HG02763 (cell line): ENCODE results near the gene LARP6.
"Not testable (repeated sequence)": the region's sequence is repeated elsewhere in the genome, so short reads cannot be mapped to it uniquely, and the experiment has no call there.

Experiments
- ATAC-seq: cut with Tn5 transposase; IDR thresholded peaks from one replicate; pipeline ENCODE4 v1.9.1; 2021; ENCODE audit warnings: mild to moderate bottlenecking, moderate library complexity; ENCODE audit not compliant: unreplicated experiment

LARP6 gene

DNA sequence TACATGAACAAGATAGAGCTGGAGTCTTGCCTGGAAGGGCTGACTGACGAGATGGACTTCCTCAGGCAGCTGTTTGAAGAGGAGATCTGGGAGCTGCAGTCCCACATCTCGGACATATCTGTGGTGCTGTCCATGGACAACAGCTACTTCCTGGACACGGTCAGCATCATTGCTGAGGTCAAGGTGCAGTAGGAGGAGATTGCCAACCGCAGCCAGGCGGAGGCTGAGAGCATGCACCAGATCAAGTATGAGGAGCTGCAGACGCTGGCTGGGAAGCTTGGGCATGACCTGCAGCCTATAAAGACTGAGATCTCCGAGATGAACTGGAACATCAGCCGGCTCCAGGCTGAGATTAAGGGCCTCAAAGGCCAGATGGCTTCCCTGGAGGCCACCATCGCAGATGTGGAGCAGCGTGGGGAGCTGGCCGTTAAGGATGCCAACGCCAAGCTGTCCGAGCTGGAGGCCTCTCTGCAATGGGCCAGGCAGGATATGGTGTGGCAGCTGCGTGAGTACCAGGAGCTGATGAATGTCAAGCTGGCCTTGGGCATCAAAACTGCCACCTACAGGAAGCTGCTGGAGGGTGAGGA is 5.5 kb upstream of the LARP6 start:
- ATAC-seq = no peak

DNA sequence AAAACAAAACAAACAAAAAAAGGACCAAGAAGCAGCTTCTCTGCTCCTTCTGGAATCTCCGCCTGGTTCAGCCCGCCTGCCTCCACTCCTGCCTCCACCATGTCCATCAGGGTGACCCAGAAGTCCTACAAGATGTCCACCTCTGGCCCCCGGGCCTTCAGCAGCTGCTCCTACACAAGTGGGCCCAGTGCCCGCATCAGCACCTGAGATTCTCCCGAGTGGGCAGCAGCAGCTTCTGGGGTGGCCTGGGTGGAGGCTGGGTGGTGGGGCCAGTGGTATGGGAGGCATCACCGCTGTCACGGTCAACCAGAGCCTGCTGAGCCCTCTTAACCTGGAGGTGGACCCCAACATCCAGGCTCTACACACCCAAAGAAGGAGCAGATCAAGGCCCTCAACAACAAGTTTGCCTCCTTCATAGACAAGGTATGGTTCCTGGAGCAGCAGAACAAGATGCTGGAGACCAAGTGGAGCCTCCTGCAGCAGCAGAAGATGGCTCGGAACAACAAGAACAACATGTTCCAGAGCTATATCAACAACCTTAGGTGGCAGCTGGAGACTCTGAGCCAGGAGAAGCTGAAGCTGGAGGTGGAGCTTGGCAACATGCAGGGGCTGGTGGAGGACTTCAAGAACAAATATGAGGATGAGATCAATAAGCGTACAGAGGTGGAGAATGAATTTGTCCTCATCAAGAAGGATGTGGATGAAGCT is 4.8 kb upstream of the LARP6 start:
- not testable (repeated sequence) for ATAC-seq

DNA sequence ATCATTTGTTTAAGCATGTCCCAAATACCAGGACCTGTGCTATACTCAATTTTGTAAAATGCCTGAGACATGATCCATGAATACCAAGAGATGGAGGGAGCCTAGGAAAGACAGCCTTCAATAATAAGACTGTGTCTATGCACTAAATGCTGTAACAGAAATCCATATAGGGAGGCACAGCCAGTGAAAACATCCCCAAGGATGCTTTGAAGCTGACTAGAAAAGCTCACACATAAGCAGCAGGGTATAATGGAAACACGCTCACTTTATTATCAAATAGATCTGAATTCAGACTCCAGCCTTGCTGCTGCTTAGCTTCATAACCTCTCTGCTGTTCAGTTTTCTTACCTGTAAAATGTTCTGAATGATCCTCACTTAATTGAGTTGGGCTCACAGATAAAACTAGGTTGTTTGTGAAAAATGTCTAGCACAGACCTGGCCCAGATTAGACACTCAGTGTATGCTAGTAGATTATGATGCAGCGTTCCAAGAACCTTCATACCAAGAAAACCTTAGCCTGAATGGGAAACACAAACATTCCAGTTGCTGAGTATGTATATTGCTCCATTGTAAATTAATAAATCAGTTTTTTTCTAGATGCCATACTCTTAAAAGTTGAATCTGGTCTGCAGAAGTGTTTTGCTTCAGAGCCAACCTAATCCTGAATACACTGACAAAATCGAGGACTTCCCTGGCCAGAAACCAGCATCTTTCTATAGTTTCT is 3.8 kb upstream of the LARP6 start:
- ATAC-seq = no peak

DNA sequence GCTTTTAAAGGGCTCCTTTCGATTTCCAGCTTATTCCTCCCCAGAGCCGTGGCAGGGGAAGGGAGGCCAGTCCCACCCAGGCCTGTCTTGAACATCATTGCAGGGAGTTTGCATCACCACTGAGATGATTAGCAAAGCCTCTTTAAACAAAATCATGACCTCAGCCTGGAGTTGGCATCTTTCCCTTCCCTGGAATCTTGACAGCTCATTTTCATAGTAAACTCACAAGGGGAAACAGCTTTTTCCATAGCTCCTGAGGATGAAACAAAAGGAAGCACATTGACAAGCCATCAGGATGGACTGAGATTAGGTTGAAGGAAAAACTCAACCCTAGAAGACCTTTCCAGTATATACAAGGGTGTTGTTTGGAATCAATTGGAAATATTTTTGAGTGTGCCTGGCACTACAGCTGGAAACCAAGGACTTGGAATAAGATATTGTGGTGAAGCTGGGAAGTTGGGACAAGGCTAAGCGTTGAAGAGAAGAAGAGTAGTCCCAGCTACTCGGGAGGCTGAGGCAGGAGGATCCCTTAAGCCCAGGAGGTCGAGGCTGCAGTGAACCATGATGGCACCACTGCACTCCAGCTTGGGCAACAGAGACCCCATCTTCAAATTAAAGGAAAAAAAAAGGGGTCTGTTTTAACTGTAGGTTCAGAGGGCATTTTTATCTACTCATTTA is 3.1 kb upstream of the LARP6 start:
- ATAC-seq = no peak

DNA sequence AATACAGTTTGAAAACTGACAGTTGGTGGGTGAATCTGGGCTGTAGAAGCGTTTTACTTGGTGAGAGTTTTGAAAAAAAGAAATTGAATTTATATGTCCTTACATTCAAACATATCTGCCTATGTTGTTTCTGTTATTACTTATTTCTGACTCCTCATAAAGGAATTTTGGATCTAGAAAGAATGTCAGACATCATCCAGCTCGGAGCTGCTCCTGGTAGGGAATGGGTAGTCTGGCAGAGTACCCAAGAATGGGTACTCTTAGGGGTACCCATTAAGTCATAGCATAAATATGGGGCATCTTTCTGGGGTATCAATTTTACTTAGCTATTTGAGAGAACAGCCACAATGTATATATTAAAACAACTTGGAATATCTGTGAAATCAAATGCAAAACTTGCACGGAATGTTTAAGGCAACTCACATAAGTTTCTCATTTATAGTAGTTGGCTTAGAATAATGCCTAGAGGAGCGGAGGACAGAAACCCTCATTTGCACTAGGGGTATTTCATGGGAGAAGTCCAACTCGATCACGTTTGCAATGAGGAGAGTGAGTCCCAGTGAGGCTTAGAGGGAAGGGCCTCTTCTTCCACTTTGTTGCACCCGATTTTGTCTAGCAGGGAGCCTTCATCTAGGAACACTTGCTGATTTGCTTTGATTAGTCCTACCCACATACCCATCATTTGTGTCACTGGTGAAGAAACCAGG is 2.4 kb upstream of the LARP6 start:
- no peak for ATAC-seq

DNA sequence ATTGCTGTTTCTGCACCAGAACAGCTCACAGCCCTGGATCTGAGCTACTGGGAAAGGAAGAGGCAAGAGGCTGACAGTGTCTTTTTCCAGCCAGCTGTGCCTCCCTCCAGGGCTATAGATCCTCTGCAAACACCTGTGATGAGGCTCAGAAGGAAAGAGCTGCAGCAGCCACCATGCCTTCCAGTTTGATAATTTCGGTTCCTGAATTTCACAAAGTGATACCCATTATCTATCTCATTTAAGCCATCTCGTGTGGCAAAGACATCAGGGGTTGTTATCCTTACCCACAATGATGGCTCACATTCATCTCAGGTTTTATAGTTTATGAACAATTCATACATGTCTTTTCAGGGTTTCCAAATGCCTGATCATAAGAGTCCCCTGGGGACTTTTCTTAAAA is 1.8 kb upstream of the LARP6 start:
- ATAC-seq = no peak

DNA sequence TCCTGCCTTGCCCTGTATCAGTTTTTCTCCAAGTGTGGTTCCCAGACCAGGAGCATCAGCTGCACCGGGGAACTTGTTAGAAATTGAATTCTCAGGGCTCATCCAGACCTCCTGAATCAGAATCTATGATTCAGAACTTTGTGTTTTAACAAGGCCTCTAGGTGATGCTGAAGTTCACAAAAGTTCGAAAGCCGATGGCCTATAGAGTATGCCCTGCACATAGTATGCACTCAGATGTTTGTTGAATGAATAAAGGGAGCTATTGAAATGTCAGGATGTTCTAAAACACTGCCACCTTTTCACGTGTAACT is 664 bp upstream of the LARP6 start:
- no peak for ATAC-seq

DNA sequence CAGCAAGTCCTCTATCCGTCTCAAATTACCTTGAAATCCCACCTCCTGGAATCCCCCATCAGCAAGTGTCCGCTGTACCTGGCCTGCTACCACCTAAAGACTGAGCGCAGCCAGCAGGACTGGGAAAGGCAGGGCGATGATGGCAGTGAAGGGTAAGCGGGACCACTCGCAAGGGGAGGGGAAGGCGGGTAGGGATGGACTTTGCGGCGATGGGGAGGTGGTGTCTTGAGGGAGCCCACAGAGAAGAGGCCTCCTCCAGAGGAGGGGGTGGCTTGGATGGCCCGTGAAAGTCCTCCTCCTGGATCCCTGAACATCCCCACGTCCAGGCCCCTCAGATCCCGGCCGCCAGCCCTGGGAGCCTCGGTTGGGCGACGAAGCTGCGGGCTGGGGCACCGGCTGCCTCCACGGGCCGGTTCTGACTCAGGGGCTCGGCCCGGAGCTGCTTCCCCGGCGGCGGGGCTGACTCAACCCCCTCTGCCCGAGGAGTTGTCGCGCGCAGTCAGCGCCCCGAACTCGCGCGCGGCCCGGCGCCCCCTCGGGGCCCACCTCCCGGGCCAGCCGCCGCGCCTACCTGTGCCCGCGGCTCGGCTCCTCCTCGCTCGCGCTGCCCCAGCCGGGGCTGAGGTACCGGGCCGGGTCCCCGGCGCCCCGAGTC is 512 bp downstream of the LARP6 start:
- ATAC-seq = no peak

DNA sequence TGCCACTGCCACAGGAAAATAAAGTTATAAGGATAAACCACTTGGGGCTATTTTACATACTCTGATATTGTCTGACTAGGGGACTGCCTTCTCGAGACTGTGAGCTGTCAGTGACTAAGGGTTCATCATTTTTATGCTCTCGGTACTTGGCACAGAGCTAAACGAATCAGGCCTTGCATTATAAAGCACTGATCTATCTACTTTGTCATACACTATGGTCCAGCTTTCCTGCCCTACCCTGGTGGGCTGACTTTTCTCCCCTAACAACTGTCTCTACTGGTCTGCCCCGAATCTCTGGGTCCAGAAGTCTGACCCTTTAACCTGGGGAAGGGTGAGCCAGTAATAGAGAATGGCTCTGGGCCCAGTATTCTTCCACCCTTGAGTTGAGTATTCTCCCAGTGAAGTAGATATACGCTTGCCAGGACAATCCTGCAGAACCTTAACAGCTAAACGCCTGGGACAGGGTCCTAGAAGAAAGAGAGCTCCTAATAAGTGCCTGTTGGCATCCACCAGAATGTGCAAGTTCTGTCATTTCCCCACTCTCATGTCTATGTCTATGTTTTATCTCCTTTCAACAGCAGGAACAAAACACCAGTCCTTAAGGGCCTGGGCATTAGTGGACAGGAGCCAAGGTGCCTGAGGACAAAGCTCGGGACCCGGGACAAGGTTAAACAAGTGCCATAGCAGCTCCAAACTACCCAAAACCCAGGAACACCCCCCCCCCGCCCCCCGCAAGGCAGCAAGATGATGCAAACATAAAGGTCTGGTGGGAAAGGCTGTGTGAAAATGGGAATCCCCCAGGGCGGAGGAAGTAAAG is 1.2 kb downstream of the LARP6 start:
- ATAC-seq = no peak

DNA sequence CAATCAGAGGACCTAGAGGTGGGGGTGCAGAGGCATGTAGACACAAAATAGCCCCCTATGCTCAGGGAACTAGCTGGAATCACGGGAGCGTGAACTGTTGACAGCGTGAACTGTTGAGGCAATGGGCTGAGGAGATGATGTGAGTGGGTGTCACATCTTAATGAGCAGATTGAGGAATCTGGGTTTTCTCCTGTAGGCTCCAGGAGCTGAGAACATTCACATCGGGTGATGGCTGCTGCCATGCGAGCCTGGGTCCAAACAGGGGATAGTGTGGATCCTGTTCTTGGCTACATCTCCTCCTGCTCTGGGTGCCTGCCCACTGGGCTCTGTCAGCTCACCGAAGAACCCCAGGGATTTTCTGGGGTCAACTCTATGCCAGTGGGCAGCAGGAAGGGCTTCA is 2.1 kb downstream of the LARP6 start:
- ATAC-seq = no peak

DNA sequence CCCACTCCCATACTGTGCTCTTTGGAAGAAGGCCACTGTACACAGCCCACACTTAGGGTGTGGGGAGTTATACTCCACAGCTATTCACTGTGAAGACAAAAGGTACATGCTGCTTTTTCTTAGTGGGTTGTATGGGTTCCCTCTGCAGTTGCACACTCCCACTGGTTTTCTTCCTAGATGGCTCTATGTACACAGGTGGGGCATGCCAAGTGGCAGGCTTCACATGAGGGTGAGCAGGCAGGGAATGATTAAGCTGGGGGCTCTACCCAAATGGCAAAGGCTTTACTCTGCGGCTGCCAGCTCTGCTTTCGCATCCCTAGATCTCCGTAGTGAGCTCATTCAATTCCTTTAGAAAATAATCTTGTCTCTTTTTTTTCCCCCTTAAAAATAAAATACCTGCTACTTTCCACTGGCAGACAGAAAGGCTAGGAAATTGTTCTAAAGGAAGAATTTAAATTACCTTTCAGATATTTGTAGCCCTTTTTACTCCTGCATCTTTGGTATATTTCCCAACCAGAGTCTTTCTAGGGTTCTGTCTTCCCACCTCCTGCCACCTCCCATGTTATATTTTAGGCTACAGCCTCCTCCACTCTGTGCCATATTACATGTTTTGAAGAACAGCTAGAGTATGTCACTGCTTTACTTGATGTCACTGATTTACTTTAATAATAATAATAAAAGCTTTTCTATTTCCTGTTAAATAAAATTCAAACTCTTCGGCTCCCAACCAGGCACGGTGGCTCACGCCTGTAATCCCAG is 8.2 kb downstream of the LARP6 start:
- no peak for ATAC-seq

DNA sequence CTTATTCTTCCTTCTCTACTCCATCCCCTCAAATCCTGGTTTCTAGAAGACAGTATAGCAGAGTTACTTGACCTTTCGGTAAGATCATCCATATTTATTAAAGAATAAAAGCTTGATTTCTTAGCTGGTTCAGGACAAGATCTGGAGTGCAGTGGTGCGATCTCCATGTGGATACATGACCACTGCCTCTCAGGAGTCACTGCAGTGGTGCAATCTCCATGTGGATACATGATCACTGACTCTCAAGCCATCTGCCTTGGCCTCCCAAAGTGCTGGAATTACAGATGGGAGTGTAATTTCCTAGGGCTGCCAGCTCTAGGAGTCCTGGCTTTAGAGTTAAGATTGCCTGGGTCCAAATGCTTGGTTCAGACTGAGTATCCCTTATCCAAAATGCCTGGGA is 16.5 kb downstream of the LARP6 start:
- ATAC-seq = no peak

DNA sequence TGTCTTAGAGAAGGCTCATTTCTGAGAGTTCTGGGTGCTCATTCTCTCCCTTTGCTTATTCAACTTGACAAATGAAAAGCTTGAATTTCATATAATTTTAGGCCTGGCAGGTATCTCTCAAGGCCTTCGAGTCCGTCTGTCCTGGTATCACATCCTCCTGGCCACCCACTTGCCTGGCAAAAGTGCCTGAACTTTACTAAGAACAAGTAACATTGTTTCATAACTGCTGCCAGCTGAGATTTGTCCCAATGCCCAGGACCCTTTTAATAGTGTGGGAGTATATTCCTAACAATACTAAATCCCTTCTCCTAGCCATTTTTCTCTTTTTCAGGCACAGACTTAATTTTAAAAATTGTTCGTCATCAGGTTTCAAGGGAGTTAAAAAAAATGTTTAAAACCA is 18.1 kb downstream of the LARP6 start:
- no peak for ATAC-seq

DNA sequence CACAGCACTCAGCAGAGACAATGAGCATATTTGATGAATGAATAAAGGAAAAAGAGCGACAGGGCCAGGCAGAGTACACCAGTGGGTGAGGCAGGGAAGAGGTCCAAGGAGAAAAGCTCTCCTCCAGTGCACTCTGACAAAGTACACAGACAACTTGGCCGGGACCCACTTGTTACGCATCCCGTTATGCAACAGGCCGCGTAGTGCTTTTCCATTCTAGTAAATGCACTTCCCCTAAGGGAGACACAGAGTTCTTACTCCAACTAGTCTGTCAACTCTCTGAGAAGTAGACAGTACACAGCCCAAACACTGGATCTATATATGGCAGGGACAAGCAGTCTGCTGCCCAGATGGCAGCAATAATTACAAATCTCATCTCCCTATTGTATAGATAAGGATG is 18.5 kb downstream of the LARP6 start:
- no peak for ATAC-seq

DNA sequence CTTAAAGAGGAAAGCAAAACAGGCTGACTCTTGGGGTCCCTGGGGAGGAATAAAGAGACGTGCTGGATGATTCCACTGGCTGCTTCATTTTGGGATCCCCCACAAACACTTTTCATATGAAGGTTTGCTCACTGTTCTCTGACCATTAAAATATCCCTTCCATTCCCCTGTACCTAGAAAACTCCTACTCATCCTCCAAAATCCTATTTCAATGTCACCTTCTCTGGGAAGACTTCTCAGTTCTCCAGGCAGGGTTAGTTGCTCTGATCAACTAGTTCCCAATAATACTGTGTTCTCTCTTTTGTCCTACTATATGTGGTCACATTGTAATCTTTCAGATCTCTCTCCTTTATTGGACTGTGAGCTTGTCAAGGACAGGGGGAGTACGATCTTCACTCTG is 19.0 kb downstream of the LARP6 start:
- no peak for ATAC-seq

DNA sequence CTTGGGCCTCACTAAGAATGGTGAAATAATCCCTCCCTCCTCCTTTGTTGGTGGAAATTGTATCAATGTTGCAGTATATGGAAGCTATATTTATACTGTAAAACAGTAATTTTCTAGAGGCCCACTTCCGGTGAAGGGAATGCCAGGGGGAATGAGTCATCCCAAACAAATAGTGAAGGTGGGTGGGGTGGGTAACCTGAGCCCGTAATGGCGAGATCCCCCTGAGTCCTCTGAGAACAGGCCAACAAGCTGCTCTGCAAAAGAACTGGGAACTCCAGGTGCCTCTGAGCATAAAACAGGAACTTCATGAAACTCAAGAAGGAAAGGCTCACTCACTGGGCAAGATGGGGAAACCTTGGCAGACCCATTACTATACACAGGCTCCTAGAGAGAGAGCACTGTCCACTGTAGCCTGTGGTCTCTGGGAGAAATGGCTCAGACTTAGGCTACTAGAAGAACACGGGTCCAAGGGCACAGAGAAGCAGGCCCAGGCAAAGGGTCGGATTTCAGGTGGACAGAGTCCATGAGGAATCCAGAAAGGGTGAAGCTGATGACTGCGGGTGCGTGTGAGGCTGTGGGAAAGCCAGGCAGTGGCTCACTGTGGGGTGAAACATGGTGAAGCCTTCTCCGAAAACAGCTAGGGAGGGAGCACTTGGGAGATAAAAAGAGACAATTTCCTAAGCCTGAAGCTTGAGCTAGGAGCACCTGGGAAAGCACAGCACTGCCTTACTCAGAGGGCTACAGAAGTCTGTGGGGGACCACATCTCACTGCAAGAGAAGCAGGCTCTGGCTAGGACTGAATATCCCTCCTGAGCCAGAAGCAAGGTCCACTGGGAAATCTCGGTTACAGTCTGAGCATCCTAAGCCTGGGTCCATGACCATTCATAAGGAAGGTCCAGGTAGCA is 19.8 kb downstream of the LARP6 start:
- ATAC-seq = no peak

DNA sequence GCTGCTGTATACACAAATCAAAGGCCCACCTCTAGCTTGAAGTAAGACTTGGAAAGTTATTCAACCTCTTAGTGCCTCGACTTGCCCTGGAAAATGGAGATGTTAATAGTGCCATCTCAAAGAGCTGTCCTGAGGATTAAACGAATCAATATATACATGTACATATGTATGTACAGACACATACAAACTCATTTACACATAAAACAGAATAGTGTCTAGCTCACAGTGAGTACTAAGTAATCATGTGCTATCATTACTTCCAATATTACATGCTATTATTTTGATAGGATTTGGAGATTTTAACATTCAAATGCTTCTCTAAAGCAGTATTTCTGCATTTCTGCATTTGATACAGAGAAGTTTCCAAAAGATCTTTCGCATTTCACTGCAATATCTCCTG is 20.5 kb downstream of the LARP6 start:
- ATAC-seq = no peak

DNA sequence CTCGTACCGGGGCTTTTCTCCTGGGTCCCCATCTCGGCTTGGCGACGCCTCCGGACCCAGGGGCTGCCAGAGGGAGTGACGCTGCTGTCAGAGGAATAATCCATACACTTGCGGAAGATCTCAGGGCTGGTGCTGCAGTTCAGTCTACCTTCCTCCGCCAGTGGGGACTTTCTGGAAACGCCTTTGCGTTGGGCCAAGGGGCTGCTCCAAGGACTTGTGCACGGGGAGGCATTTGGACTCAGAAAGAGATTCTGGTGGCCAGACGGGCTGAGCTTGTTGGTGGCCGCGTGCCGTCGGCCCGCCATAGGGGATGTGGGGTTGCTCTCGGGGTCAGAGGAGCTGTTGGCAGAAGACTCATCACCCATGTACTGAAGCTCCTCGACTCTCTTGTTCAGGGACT is 21.8 kb downstream of the LARP6 start:
- no peak for ATAC-seq
